T47D (cell line): ENCODE data around the gene PAM.

ENCODE experiments used
- DNase-seq, 2 experiments: peaks; one replicate each; pipeline versions ENCODE4 v3.0.0 to v3.0.0-alpha.2; 2011 to 2012; ENCODE audit warnings: low read depth in 1 of 2, low spot score in 1 of 2
- JUND ChIP-seq: IDR thresholded peaks from 2 replicates; pipeline ENCODE4 v1.6.1; 2012; ENCODE audit warnings: low read depth
- in situ Hi-C: cut with HindIII; loops from 2 replicates; pipeline ENCODE4 v1.10.0; 2016; ENCODE audit warnings: low sequenced_read_pairs, low pct_unique_long_range_greater_than_20kb

PAM gene

DNA sequence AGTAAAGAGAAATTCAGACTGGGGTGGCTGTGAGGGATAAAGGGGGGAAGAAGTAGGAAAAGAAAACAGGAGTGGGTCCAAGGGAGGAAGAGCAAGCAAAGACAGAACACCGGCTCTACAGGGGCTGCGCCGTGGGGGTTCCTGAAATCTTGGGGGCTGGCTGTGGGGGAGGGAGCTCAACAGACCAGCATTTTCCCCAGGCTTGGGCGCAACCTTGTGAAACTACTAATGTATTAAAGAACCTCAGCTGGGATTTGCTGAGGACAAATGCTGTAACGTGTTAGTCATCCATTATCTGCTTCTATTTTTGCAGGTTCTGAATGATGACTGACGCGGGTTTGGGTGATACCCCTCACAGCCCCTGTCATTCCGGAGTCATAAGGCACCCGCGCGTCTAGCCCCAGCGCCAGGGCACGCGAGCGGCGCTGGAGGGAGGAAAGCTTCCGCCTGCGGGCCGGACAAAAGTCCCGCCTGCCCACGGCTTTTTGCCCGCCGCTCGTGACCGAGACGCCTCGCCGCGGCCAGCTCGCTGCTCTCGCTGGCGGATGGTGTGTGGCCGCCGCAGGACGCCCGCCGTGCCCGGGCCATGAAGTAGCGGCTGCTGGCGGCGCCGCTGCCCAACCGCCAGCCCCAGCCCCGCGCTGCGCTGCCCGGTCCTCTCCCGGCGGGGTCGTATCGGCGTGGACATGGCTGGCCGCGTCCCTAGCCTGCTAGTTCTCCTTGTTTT, 110.6 kb downstream of the PAM start:
- TF ChIP-seq JUND, result no peak
- peak; percentile 22 to 49 for DNase-seq
- in situ Hi-C loops, result no loop called here

DNA sequence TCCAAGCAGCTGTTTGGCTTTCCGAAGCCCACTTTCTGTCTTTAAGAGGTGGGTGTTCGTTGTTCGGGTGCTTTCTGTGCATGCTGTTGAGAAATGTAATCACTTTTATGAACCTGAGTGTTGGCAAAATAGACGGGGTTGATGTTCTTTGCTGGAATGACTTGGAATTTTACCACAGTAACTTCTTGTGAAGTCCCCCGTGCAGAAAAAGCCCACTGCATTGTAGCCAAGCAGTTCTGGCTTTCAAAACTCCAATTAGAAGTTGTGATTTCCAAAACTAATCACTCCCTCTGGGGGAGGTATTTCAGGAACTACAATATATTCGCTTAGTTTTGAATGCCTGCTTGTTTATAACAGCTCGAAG, 111.1 kb downstream of the PAM start:
- in situ Hi-C loops, result no loop called here
- TF ChIP-seq JUND, result no peak
- no peak for DNase-seq

DNA sequence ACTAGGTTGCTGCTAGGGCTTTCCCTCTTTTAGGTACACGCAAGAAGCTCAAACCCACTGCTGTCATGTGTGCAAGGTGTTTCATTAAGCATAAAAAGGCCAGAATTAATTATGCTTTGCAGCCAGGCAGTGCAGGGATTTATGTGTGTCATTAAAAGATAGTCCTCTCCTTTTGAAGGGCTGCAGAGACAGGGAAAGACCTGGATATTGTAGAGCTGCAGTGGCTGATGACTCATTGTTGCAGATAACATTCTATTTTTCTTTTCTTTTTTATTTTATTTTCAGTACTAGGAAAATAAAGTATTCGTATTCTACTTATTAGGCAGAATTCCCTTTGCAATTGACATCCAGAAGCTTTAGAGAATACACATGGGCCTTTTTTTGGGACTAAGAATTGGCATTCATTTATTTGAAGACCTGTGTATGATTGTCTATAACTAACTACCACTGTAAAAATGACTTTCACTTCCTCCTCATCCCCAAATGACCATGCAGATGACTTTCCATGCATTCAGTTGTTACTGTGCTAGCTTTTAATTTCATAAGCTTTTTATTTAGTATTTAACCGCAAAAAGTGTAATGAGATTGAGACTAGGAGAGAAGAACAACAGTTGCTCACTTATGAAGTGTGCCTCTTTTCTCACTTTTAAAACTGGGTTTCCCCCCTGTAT, 113.0 kb downstream of the PAM start:
- no peak for DNase-seq
- in situ Hi-C loops, result no loop called here
- no peak for TF ChIP-seq JUND

DNA sequence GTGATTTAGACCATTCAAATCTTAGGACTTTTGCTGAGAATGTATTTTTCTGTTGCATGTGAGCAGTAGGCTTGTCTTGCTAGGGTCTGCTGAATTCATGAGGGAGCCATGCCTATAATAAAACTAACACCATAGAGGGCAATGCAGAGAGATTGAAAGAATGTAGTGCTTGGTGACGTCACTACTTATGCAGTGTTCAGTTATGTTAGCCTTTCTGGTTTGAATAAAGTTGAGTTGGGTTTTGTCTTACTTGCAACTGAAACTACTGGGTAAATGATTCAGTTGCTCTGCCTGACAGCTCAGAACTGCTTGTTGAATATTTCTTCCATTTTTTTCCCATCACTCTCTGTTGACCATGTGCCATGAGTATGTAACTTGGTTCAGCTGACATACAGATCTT, 114.1 kb downstream of the PAM start:
- TF ChIP-seq JUND, result no peak
- no peak for DNase-seq
- in situ Hi-C loops, result no loop called here

DNA sequence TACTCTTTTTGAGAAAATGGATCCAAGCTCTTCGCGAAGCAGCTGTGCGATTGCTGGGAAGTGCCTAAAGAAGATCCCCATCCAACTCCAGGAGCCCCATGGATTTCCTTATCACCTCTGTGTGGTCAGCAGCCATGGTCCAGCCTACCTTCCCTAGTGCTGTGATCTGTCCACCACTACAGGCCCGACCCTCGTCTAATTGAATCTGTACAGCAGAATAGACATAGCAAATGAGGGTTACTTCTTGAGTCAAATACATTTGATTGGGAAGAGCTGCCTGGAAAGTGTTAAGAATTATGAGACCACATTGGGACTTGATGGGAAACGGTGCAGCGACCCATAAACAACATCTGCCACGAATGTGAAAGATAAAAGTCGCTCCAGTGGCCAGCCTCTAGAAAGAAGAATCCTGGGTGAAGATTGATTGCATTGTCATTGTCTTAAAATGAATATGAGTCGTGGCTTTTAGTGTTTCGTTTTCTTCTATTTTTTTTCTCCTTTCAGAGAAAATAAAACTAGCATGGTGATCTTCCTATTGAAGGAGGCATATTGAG, 118.4 kb downstream of the PAM start:
- in situ Hi-C loops, result no loop called here
- DNase-seq, result no peak
- no peak for TF ChIP-seq JUND

DNA sequence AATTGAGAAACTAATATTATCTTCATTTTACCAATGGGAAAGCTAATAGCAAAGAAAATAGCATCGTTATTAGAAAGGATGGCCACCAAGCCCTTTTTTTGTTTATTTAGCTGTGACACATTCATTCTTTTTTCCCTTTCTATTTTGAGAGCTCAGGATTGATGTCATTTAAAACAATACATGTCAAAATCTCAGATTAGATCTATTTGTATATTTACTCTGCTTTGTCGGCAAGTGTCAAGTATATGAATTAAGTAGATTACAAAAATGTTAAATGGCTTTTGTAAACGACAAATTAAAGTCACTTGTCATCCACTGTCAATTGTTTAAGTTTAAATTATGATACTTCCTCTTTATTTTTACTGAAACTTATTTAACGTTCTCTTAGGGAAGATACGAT, 118.9 kb downstream of the PAM start:
- no peak for TF ChIP-seq JUND
- no peak for DNase-seq
- in situ Hi-C loops, result no loop called here

DNA sequence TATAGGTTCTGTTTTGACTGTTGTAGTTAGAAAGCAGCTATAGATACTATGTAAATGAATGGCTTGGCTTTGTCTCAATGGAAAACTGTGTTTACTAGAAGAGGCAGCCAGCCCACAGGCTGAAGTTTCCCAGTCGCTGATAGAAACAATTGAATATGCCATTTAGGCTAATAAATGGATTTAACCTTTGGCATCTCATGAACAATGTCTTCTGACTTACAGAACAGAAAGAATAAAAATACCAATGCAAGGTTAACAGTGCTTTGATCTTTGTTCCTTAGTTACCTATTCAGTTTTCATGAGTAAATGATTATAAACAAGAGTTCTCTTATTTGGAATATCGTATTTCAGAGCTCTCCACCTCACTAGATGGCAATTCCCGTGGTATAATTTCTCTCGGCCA, 120.6 kb downstream of the PAM start:
- no peak for DNase-seq
- no peak for TF ChIP-seq JUND
- in situ Hi-C loops, result no loop called here

DNA sequence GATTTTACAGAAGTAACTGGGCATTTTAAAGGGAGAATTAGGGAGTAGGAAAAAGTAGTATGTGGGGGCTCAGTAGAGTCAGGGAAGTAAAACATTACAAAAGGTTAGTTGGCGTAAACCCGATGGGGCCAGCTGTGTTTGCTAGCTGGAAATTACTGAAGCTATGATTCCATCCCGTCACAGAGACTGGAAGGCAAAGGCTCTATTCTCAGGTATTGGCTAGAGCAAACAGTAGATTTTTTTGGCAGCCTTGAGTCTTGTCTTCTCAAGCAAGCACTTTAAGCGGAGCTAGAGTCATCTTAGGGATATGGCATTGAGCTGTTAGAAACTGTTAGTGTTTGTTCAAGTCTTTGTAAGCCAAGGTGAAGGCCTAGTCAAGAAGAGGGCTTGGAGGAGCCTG, 121.5 kb downstream of the PAM start:
- TF ChIP-seq JUND, result no peak
- in situ Hi-C loops, result no loop called here
- DNase-seq, result no peak

DNA sequence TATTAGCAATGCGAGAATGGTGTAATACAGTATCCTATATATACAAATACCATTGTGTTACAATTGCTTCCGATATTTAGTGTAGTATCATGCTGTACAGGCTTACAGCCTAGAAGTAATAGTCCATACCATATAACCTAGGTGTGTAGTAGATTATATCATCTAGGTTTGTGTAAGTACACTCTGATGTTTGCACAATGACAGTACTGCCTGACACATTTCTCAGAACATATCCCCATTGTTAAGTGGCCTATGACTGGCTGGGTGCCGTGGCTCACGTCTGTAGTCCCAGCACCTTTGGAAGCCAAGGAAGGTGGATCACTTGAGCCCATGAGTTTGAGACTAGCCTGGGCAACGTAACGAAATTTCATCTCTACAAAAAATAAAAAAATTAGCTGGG, 124.6 kb downstream of the PAM start:
- DNase-seq, result no peak
- in situ Hi-C loops, result no loop called here

DNA sequence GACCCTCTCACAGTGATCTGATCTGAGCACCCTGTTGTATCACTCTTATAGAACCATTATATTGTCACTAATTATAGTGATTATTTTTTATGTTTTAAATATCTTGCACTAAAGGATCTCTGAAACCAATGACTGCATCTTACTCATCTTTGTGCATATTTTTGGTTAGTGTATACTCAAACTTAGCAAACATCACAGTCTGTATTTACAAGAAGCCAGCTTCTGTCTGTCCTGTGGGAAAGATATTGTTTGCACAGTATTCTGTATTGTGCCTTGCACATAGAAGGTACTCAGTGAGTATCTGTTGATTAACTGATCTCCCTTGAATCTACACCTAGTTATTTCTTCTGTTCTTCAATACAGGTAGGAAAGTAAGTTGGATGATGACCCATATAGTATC, 131.5 kb downstream of the PAM start:
- in situ Hi-C loops, result no loop called here
- DNase-seq, result no peak
- no peak for TF ChIP-seq JUND

More for the DNA sequence above, 124.6 kb downstream of the PAM start:
- TF ChIP-seq JUND, result no peak

DNA sequence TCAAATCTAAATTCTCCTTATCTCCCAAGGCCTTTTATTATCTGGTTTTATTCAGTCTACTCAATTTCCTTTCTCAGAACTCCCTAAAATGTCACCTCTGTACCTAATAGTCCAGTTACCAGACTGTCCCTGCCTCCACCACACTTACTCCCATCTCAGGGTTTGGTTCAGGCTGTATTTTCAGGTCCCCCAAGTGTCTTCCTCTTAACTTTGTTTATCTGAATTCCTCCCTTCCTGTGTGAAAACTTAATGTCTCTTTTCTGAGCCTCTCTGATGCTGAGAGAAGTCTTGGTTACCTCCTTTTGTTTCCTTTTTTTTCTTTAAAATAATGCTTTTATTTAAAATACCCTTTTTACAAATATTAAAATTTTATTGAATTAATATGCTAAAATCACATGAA, 133.4 kb downstream of the PAM start:
- no peak for TF ChIP-seq JUND
- in situ Hi-C loops, result no loop called here
- DNase-seq, result no peak

DNA sequence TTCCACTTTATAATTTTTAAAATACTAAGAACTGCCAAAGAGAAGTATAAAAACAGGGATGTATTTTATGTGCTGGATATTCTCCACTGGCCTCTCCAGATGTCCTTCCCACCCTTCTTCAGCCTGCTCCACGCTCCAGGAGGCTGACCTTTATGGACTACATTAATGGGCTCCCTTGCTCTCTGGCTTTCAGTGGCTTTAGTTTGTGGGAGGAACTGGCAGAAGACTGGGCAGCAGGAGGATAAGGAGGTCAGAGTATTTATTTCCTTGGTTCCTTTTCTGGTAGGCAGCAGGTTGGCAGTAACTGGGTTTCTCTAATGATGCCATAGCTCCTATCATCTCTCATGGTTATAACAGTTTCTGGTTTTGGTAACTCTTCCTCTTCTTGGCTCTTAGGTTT, 133.9 kb downstream of the PAM start:
- in situ Hi-C loops, result no loop called here
- TF ChIP-seq JUND, result no peak
- no peak for DNase-seq

DNA sequence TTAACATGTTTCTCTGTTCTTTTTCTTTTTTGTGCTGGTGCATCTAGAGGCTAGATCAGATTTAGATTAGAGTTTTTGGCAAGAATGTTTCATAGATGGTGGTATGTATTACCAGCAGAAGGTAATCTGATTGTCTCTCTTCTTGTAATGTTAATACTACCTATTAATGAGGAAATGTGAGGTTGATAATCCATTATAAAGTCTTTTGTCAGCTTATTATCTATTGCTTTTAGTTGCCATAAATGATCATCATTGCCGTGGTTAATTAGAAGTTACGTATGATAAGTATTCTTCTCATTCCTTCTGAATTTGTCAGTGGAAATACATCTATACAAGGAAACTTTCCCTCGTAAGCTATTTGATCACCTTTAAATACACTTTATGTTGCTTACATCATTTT, 135.0 kb downstream of the PAM start:
- DNase-seq, result no peak
- TF ChIP-seq JUND, result no peak
- in situ Hi-C loops, result no loop called here
